Transverse colon (tissue), 4 donors: ENCODE data around the gene OR2V2.

Experiments used
- EP300 ChIP-seq: sonication (generic); formaldehyde crosslinking; IDR thresholded peaks from one replicate; pipeline ENCODE4 v1.6.1; 2017; ENCODE audit warnings: antibody characterized with exemption, low read depth
- POLR2A ChIP-seq: fragments of 450-650 bp; IDR thresholded peaks from one replicate; pipeline ENCODE4 v1.6.1; 2016; ENCODE audit warnings: antibody characterized with exemption, mild to moderate bottlenecking, moderate library complexity
- POLR2AphosphoS5 ChIP-seq, 3 donors: sonication (generic); formaldehyde crosslinking; IDR thresholded peaks; one replicate each; pipeline ENCODE4 v1.6.1; 2016; ENCODE audit warnings: antibody characterized with exemption in 3 of 3
- TF ChIP-seq, protein P1 (sequence below), 5 experiments: fragments of 200-600 bp in 3 of 5; fragments of 450-650 bp in 2 of 5; sonication (generic) in 3 of 5; IDR thresholded peaks; 1 replicate in 2 of 5; 2 replicates in 3 of 5; pipeline ENCODE4 v1.5.1; 2016 to 2017; ENCODE audit warnings: antibody characterized with exemption in 5 of 5, inconsistent platforms in 3 of 5, mild to moderate bottlenecking in 2 of 5, moderate library complexity in 1 of 5

DNA sequence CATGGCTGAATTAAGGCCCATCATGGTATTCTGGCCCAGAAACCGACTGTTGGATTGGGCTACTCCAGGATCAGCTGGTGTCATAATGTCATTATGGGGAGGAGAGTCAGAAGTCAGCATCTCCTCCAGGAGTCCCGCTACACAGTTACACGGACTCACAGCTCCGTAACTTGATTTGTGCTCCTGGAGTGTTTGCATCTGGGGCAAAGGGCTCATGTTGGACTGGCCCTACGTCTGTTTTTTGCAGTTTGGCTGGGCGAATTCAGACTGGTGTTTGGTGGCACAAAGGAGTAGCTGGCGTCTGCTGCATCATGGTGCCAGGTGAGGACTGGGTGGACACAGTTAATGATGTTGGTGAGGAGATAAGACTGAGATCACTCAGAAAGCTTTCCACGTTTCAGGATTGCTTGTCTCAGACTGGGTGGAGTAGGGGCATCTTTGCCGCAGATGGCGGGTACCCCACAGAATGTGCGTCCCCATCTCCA lies 47.7 kb upstream of the OR2V2 start:
- TF ChIP-seq, protein P1, sequence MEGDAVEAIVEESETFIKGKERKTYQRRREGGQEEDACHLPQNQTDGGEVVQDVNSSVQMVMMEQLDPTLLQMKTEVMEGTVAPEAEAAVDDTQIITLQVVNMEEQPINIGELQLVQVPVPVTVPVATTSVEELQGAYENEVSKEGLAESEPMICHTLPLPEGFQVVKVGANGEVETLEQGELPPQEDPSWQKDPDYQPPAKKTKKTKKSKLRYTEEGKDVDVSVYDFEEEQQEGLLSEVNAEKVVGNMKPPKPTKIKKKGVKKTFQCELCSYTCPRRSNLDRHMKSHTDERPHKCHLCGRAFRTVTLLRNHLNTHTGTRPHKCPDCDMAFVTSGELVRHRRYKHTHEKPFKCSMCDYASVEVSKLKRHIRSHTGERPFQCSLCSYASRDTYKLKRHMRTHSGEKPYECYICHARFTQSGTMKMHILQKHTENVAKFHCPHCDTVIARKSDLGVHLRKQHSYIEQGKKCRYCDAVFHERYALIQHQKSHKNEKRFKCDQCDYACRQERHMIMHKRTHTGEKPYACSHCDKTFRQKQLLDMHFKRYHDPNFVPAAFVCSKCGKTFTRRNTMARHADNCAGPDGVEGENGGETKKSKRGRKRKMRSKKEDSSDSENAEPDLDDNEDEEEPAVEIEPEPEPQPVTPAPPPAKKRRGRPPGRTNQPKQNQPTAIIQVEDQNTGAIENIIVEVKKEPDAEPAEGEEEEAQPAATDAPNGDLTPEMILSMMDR (IDR thresholded peaks at IDR 0.05) = no peak
- TF ChIP-seq POLR2A (no peak), POLR2AphosphoS5 (IDR thresholded peaks at IDR 0.05) (no peak), EP300 (no peak)
